Measurements from ENCODE around the gene DPH3. TPM values are rescaled to one million over a fixed set of nuclear protein-coding genes. Genes with fewer than 3 reads are reported as not detected.

DPH3 gene
- total and polyA plus RNA-seq, 8 donors, result 4.1 to 8.8 (median 6.8) TPM

DNA sequence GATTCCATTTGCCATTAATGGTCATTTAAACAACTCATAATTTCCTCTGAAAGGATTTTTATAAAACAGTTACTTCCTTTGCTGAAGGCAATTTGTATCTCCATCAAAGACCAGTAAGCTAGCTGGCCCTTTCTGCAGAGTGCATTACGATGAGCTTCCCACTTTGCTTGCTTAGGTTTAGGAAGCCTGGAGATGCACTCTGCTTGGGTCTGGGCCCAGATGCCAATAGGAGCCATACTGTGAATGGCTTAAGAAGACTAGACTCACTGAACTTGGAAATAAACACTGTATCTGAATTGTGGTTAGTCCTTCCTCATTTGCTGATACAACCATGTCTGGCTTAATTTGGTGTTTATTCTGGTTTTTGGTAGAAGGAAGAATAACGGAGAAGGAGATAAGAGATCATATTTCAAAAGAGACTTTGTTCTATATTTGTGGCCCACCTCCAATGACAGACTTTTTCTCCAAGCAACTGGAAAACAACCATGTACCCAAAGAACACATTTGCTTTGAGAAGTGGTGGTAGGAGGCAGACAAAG lies 38.4 kb upstream of the DPH3 start:
- DNase-seq (no peak), FAIRE-seq (no peak), ATAC-seq (no peak)
- H3K9me3 ChIP-seq, result no peaks in the 10 kb centered on the region
- peaks cover 0 to 3% (median 0%) of the 10 kb centered on the region in 3 donors for H3K36me3 ChIP-seq
- TF ChIP-seq, protein P1, sequence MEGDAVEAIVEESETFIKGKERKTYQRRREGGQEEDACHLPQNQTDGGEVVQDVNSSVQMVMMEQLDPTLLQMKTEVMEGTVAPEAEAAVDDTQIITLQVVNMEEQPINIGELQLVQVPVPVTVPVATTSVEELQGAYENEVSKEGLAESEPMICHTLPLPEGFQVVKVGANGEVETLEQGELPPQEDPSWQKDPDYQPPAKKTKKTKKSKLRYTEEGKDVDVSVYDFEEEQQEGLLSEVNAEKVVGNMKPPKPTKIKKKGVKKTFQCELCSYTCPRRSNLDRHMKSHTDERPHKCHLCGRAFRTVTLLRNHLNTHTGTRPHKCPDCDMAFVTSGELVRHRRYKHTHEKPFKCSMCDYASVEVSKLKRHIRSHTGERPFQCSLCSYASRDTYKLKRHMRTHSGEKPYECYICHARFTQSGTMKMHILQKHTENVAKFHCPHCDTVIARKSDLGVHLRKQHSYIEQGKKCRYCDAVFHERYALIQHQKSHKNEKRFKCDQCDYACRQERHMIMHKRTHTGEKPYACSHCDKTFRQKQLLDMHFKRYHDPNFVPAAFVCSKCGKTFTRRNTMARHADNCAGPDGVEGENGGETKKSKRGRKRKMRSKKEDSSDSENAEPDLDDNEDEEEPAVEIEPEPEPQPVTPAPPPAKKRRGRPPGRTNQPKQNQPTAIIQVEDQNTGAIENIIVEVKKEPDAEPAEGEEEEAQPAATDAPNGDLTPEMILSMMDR (IDR thresholded peaks at IDR 0.05), result no peak
- no peaks in the 10 kb centered on the region for H3K4me1 ChIP-seq
- intact Hi-C loops (cut with DNase I), result no loop called here
- no peak overlapping the region for H3K27ac ChIP-seq
- H3K27me3 ChIP-seq, result no peaks in the 10 kb centered on the region
- H3K4me3 ChIP-seq, result no peak overlapping the region
- 65 to 72% methylated on average over 2 of the region's 2 CpGs for whole genome bisulfite sequencing, 2 donors

DNA sequence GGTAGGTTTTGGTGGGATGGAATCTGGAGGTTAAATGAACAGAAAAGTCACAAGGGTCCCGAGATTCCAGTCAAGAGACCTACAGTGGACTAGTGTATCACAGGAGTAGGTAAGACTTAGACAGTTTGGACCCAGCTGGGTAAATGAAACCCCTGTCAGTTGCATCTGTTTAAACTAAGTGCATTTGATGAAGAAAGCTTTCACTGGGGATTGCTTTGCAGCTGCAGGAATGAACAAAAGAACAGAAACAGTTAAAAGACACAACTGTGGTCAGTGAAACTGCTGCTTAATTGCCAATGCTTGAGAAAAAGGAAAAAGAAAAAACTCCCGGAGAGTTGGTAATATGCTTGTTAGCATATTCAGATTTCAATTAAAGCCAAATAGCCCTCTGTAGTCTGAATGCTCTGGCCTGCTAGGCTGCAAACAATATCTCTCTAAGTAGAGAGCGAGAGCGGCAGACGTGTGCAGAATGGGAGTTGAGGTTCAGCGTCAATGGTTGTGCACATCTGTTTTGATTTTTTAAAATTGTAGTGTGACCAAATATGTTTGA lies 37.4 kb upstream of the DPH3 start:
- WGBS, 2 donors, result 84 to 86% methylated on average over 6 of the region's 6 CpGs

DNA sequence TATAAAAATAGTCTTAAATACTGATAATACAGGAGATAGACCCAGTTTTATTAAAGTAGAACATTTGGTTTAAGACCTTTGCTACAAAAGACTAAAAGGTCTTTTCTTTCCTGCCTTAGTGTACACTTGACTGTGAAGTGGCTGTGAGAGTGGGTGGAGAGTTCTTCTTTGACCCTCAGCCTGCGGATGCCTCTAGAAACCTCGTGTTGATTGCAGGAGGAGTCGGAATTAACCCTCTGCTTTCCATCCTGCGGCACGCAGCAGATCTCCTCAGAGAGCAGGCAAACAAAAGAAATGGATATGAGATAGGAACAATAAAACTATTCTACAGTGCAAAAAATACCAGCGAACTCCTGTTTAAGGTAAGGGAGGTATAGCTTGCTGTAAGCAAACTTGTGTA lies 36.8 kb upstream of the DPH3 start:
- Histone ChIP-seq H3K36me3 (peaks cover 0 to 5% (median 0%) of the 10 kb centered on the region in 3 donors), H3K4me1 (no peaks in the 10 kb centered on the region), H3K27me3 (no peaks in the 10 kb centered on the region), H3K4me3 (no peak overlapping the region), H3K9me3 (no peaks in the 10 kb centered on the region), H3K27ac (no peak overlapping the region)
- intact Hi-C loops (cut with DNase I), result no loop called here
- ATAC-seq (no peak), DNase-seq (no peak), FAIRE-seq (no peak)
- TF ChIP-seq, protein P1 (IDR thresholded peaks at IDR 0.05), result no peak
- WGBS, 2 donors, result 70 to 71% methylated on average over 6 of the region's 6 CpGs

More for the DNA sequence above, 37.4 kb upstream of the DPH3 start:
- H3K27ac ChIP-seq, result no peak overlapping the region
- H3K4me3 ChIP-seq, result no peak overlapping the region
- DNase-seq, result no peak
- no peaks in the 10 kb centered on the region for H3K9me3 ChIP-seq
- TF ChIP-seq, protein P1 (IDR thresholded peaks at IDR 0.05), result no peak
- H3K27me3 ChIP-seq, result no peaks in the 10 kb centered on the region
- no peak for ATAC-seq
- intact Hi-C loops (cut with DNase I), result no loop called here
- peaks cover 0 to 3% (median 0%) of the 10 kb centered on the region in 3 donors for H3K36me3 ChIP-seq
- no peak for FAIRE-seq
- H3K4me1 ChIP-seq, result no peaks in the 10 kb centered on the region

DNA sequence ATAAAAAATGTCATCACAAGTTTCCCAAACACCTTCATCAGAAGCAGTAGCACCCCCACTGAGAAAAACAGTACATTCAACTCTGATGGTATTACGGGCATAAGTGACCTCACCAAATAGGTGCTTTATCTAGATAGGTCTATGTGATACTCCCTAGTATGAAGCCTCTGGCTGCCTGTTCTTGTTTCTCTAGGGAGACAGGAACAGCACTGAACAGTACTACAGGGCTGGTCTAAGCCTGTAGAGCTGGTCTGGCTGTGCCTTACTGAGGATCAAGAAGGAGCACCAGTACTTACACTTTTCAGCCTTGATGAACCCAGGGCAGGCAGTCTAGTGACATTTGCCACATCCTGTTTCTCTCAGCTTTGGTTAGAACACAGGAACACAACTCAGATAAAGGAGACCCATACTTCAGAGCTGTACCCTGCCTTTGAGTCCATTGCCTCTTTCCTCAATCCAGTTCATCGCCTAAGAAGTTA lies 36.2 kb upstream of the DPH3 start:
- WGBS, 2 donors, result 91 to 94% methylated on average over 2 of the region's 2 CpGs
- H3K36me3 ChIP-seq, result peaks cover 0 to 5% (median 0%) of the 10 kb centered on the region in 3 donors

More for the DNA sequence above, 36.2 kb upstream of the DPH3 start:
- Histone ChIP-seq H3K27me3 (no peaks in the 10 kb centered on the region), H3K4me3 (no peak overlapping the region), H3K9me3 (no peaks in the 10 kb centered on the region), H3K4me1 (no peaks in the 10 kb centered on the region), H3K27ac (no peak overlapping the region)
- intact Hi-C loops (cut with DNase I), result no loop called here
- DNase-seq, result no peak
- TF ChIP-seq, protein P1 (IDR thresholded peaks at IDR 0.05), result no peak
- no peak for ATAC-seq
- FAIRE-seq, result no peak

Data from pancreas (tissue), 10 donors.